ENCODE measurements around the gene OR2W1. TPM values are rescaled to one million over a fixed set of nuclear protein-coding genes. Genes with fewer than 3 reads are reported as not detected.

OR2W1 gene
- polyA plus RNA-seq, 1 experiment = not detected

GRCh38 chr6:29014729-29015608, 30.0 kb downstream of the OR2W1 start:
- Histone ChIP-seq H3K27ac (ENCODE audit: low read depth, low read length) (no peak overlapping the region), H3K4me3 (ENCODE audit: low read depth, low read length) (peak overlapping the region; percentile 32), H3K27me3 (ENCODE audit: control insufficient read depth, insufficient read depth, low read length) (peaks cover 9% of the 10 kb centered on the region), H3K9me3 (ENCODE audit: control insufficient read depth, insufficient read depth, low read length) (peaks cover 8% of the 10 kb centered on the region)
- ChIA-PET CTCF (interaction anchor here (1.3 to 6.7 kb wide), 4 partner anchors 16 to 330 kb away, joined by 3 to 61 read pairs (median 10); no protein-coding TSS in a partner anchor), POLR2A (no interaction called here)
- TF ChIP-seq, protein P1, sequence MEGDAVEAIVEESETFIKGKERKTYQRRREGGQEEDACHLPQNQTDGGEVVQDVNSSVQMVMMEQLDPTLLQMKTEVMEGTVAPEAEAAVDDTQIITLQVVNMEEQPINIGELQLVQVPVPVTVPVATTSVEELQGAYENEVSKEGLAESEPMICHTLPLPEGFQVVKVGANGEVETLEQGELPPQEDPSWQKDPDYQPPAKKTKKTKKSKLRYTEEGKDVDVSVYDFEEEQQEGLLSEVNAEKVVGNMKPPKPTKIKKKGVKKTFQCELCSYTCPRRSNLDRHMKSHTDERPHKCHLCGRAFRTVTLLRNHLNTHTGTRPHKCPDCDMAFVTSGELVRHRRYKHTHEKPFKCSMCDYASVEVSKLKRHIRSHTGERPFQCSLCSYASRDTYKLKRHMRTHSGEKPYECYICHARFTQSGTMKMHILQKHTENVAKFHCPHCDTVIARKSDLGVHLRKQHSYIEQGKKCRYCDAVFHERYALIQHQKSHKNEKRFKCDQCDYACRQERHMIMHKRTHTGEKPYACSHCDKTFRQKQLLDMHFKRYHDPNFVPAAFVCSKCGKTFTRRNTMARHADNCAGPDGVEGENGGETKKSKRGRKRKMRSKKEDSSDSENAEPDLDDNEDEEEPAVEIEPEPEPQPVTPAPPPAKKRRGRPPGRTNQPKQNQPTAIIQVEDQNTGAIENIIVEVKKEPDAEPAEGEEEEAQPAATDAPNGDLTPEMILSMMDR (IDR thresholded peaks at IDR 0.05; ENCODE audit: low read depth, low read length) = peak; percentile 16; the same call in 1 of the 2 replicates
- no peak for DNase-seq (ENCODE audit: low read depth, low spot score)

DNA sequence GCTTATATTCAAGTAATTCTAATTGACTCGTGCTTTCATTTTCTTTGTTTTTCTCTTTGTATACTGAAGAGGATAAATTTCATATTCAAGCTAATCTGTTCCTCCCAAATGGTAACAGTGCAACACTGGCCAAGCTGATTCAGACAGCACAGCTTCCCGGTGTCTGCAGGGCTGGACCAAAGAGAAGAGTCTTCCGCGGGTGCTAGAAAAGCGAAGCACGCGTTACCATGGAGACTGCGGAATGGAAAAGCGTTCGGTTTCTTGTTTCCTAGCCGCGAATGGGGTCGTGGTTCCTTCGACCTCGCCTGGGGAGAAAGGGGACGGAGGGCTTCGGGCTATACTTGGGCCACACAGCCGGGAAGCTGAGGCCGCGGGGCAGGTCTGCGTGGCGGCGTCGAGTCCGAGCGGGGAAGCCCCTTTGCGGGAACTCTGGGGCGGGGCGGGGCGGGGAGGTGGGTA, 33.7 kb downstream of the OR2W1 start:
- DNase-seq (ENCODE audit: low read depth, low spot score) = no peak
- Histone ChIP-seq H3K4me3 (ENCODE audit: low read depth, low read length) (peak overlapping the region; percentile 76), H3K27ac (ENCODE audit: low read depth, low read length) (no peak overlapping the region), H3K27me3 (ENCODE audit: control insufficient read depth, insufficient read depth, low read length) (peaks cover 9% of the 10 kb centered on the region), H3K9me3 (ENCODE audit: control insufficient read depth, insufficient read depth, low read length) (peaks cover 8% of the 10 kb centered on the region)
- ChIA-PET CTCF (interaction anchor here (0.6 to 6.7 kb wide), 4 partner anchors 30 to 639 kb away, joined by 3 to 61 read pairs (median 5); no protein-coding TSS in a partner anchor), POLR2A (no interaction called here)
- TF ChIP-seq, protein P1 (IDR thresholded peaks at IDR 0.05; ENCODE audit: low read depth, low read length) = no peak

- ChIA-PET POLR2A (no interaction called here), CTCF (interaction anchor here (1.0 to 1.1 kb wide), 2 partner anchors 580 to 644 kb away, joined by 3 to 4 read pairs; no protein-coding TSS in a partner anchor)
- Histone ChIP-seq H3K27ac (ENCODE audit: low read depth, low read length) (no peak overlapping the region), H3K4me3 (ENCODE audit: low read depth, low read length) (no peak overlapping the region), H3K9me3 (ENCODE audit: control insufficient read depth, insufficient read depth, low read length) (no peaks in the 10 kb centered on the region), H3K27me3 (ENCODE audit: control insufficient read depth, insufficient read depth, low read length) (peaks cover 7% of the 10 kb centered on the region)
- DNase-seq (ENCODE audit: low read depth, low spot score) = no peak
- TF ChIP-seq, protein P1 (IDR thresholded peaks at IDR 0.05; ENCODE audit: low read depth, low read length) = no peak
These were observed 35.6 kb downstream of the OR2W1 start for GRCh38 chr6:29009358-29009757.

DNA sequence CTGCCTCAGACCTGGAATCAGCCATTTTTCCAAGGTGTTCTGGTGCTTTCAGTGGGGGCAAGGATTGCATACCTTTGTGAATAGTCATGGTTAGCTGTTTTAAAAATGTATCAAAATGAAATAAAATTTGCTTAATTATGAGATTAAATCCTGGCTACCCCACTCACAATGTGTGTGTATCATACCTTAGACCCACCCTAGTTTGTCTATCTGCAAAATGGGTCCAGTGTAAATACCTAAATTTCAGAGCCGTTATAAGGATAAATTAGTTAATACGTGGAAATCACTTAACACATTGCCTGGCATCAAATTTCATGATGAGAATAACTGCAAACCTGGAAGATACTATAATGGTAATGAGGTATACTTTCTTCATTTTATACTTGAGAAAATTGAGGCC, 36.9 kb downstream of the OR2W1 start:
- no peak for DNase-seq (ENCODE audit: low read depth, low spot score)
- Histone ChIP-seq H3K27me3 (ENCODE audit: control insufficient read depth, insufficient read depth, low read length) (peaks cover 7% of the 10 kb centered on the region), H3K9me3 (ENCODE audit: control insufficient read depth, insufficient read depth, low read length) (no peaks in the 10 kb centered on the region), H3K4me3 (ENCODE audit: low read depth, low read length) (no peak overlapping the region), H3K27ac (ENCODE audit: low read depth, low read length) (no peak overlapping the region)
- ChIA-PET POLR2A (no interaction called here), CTCF (no interaction called here)
- TF ChIP-seq, protein P1 (IDR thresholded peaks at IDR 0.05; ENCODE audit: low read depth, low read length) = no peak

All from AG04450 (cell line).